Measurements from ENCODE around the gene LARP4B.
"Not testable (repeated sequence)": the region's sequence is repeated elsewhere in the genome, so short reads cannot be mapped to it uniquely, and the experiment has no call there.

Gene LARP4B

GRCh38 chr10:955820-956217 lies 24.3 kb upstream of the LARP4B start:
- no peak for DNase-seq

DNA sequence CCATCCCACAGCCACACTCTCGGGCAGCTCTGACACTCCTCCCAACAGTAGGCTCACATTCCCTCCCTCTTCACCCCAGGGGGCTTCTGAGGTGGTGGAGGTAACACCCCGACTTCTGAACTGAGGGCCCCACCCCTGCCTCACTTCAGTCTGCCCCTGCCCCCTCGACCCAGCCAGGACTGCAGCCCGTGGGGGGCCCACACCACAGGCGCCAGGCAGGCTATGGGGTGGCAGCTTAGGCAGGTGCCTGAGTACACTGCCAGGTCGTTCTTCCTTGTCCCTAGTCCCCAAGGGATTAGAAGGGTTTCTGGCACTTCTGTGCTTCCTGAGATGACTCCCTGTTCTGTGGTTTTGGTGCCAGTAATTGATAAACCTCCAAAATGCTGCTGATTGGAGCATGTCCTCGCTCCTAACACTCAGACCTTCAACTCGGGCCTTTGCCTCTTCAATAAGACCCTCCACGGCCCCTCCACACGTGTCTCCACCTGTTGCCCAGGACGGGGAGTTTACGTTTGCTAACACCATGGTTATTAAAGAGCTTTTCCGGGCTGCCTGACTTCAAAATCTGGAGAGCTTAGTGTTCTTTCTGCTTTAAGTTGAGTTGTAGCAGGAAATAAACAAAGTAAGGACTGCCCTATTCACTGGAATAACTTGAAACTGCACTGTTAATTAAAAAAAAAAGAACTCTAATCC lies 23.8 kb upstream of the LARP4B start:
- no peak for DNase-seq

DNA sequence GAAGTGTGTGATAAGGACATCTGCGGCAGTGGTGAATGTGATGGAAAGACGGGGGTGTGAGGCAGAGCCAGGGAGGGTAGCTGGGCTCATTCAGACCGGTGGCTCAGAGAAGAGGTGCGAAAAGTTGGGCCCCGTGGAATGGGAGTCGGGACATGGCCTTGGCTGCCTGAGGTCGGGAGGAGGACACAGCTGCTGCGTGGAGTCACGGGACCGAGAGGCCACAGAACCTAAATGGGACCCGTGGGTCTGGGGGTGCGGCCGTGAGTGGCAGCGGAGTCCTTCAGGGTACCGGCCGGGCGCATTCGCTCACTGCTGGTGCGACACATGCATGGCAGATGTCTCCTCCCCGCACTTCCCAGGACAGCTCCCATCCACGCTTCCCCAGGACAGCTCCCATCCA lies 22.9 kb upstream of the LARP4B start:
- DNase-seq: no peak

- DNase-seq: no peak
These were observed 22.3 kb upstream of the LARP4B start for GRCh38 chr10:953836-954235.

DNA sequence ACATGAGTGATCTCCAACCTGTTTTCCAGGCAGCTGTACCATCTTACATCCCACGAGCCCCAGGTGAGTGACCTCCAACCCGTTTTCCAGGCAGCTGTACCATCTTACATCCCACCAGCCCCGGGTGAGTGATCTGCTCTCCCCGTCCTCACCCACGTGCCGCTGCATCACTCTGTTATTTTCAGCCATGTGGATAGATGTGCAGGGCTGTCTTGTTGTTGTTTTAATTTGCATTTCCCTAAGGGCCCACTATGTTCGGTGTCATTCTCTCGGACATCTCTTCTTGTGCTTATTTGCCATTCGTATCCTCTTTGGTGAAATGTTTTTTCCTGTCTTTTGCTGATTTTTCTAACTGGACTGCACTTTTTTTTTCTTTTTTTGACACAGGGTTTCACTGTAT lies 17.9 kb upstream of the LARP4B start:
- DNase-seq: no peak

DNA sequence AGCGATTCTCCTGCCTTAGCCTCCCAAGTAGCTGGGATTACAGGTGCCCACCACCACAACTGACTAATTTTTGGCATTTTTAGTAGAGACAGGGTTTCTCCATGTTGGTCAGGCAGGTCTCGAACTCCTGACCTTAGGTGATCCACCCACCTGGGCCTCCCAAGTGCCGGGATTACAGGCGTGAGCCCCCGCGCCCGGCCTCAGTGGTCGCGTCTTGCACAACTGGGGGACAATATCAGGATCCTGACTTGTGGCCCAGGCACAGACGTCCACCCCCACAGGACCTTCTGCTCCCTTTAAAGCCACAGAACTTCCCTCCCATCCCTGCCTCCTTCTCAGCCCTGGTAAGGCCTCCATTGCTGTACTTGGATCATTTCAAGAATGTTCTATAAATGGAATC lies 16.8 kb upstream of the LARP4B start:
- DNase-seq: no peak

DNA sequence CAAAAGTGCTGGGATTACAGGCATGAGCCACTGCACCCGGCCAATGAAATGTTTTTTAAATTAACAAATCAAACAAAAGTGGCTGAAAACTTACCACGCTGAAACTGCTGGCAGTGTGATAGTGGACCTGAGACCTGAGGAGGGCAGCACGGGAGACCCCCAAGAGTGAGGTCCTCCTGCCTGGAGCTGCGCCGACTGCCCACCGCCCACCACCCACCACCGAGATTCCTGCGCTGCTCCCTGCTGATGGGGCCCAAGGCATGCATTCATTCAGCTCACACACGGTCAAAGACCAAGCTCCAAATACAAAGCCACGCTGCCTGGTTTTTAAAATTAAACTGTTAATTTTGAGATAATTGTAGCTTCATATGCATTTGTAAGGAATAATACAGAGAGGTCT lies 16.4 kb upstream of the LARP4B start:
- DNase-seq: no peak

GRCh38 chr10:947051-947450 lies 15.5 kb upstream of the LARP4B start:
- DNase-seq: no peak

DNA sequence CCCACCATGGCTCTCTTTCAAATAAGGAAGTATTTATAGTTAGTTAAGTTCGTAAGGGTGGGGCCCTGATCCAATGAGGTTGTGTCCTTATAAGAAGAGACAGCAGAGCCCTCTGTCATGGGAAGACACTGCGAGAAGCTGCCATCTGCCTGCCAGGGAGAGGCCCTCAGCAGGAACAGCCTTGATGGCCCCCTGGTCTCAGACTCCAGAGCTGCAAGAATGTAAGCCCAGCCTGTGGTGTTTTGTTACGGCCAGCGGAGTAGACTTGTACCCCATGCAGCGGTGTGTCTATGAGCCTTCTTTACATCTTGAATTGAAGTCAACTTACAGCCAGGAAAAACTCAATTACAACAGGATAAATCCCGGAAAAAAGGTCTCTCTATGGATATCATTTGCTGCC lies 14.3 kb upstream of the LARP4B start:
- DNase-seq: no peak

- no peak for DNase-seq
These were observed 12.7 kb upstream of the LARP4B start for GRCh38 chr10:944034-944831.

DNA sequence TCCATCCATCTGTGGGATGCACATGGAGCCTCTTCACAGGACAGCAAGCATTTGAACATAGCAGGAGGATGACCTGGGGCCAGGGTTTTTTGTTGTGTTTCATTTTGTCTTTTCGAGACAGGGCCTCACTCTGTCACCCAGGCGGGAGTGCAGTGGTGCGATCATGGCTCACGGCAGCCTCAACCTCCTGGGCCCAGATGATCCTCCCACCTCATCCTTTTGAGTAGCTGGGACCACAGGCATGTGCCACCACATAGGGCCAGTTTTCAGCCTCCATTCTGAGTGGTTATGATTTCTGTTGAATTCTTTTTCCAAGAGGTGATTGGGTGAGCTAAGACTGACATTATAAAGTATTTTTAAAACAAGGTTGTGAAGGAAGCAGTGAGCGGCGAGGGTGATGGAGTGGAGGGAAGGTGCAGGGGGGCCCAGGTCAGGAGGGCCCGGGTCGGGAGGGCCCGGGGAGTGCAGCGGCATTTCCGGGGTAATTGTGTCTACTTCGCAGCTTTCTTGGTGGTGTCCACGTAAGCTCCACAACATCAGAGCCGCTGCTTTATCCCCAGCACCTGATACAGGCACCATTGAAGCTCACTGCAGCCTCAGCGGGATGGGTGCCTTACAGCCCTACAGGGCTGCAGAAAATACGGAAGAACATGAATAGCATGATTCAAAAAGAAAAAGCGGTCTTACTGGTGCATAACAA lies 12.0 kb upstream of the LARP4B start:
- DNase-seq: no peak

DNA sequence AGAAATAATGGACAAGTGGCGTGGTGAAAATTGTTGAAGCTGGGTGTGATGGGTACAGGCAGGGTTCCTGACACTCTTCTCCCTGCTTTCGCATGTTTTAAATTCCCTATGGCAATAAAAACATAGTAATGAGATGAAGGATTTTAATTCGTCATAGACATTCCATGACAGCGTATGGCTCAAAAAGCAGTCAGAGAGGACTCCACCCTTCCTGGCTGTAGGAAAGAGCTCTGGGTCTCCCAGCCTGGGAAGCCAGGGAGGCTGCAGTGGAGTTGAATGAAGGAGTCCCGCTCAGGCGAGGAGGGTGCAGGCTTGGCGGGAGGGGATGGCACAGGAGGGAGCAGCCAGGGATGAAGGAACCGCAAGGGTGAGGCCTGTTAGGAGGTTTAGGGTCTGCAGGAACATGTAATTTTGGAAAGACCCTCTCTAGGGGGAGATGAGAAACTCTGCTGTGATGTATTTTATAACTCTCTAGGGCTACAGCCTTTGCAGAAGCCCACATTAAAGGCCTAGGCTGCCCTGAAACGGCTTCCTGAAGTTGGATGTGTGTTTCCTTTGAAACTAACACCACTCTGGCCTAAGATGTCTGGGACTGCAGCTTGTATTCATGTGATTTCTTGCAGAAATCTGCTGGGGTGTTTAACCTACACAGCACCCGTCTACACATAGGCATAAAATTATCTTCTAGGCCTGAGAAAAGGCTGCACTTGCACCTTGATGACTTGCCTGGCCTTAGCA lies 7.6 kb upstream of the LARP4B start:
- no peak for DNase-seq

GRCh38 chr10:934746-935406 lies 3.4 kb upstream of the LARP4B start:
- DNase-seq: no peak

GRCh38 chr10:934165-934564 lies 2.7 kb upstream of the LARP4B start:
- DNase-seq: not testable (repeated sequence)

DNA sequence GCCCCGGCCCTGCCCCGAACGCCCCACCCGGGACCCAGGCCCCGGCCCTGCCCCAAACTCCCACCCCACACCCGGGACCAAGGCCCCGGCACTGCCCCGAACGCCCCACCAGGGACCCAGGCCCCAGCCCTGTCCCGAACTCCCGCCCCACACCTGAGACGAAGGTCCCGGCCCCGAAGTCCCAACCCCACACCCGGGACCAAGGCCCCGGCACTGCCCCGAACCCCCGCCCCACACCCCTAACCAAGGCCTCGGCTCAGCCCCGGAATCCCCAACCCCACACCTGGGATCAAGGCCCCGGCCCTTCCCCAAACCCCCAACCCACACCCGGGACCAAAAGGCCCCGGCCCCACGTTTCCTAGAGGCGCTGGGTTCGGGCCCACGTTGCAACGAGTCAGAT lies 1.1 kb upstream of the LARP4B start:
- DNase-seq: no peak

DNA sequence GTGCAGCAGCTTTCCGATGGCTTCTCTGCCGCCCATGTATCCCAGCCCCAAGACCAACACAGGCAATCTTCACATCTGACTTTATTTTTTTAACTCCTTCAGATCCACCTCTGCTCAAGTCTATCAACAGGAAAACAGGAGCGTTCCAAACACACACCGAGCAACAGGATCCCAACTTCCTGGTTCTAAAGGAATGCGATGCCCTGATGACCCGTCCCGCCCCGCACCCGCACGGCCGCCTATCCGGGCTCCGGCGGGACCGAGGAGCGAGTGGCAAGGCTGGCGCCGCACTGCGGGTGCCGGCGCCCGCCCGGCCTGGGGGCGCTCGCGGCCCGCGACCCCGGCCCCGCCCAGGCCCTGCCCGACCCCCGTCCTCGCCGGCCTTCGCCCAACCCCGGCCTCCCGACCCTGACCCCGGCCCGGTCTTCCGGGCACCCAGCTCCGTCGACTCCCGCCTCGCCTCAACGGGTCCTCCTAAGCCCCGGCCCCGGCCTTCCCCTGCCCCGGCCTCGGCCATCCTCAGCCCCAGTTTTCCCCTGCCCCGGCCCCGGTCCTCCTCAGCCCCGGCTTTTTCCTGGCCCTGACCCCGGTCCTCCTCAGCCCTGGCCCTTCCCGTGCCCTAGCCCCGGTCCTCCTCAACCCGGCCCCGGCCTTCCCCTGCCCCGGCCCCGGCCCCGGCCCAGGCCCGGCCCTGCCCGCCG lies 730 bp downstream of the LARP4B start:
- DNase-seq: no peak

DNA sequence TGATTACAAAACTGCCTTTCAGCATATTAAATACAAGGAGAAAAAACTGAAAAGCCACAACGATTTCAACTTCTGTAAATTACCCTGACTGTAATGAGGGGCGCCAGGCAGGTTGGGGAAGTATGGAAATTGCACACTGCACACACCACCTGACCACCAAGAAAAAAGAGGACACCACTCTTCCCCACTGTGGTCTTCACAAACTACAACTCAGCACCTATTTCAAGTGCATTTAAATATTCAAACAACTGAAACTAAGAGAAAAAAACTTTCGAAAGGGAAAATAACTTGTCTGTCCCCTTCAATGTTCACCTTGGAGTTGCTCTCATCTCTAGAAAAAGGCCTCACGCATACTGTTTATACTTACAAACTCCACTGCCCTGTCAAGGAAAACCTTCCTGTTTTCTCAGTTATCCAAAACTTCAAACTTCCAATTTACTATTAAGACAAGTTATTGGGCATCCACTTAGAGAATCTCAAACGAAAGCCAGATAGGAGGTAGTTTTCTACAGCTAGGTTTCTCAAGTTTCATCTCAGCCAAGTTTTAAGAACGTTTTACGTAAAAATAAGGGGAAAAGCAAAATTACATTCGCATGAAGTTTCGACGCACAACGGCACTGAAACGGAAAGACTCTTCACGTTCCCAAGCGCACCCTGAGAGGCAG lies 1.4 kb downstream of the LARP4B start:
- no peak for DNase-seq

DNA sequence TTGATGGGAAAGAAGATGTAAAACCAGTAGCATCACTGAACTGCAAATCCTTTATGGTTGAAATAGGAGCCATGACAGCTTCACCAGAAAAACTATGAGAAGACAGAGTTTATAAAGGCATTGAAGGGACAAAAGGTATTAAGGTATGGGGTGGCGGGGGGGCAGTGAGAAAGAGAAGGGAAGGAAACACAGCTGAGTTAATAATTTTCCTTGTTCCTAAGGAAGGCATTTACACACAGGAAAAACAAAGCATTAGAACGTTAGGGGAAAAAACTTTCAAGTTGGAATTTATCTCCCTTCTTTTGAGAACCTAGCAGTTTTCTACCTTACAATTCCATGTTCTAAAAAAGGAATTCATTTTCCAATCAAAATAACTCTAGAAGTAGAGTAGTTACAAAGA lies 4.4 kb downstream of the LARP4B start:
- DNase-seq: no peak

- no peak for DNase-seq
These were observed 5.3 kb downstream of the LARP4B start for GRCh38 chr10:926075-926698.

GRCh38 chr10:924524-924859 lies 7.0 kb downstream of the LARP4B start:
- no peak for DNase-seq

GRCh38 chr10:923844-924523 lies 7.5 kb downstream of the LARP4B start:
- DNase-seq: no peak

All from NCI-H524 treated with DMSO at 0.1 percent for 48 hours (cell line).